Neural cell (in vitro differentiated cells): ENCODE results near the gene TSPAN14. TPM values are rescaled to one million over a fixed set of nuclear protein-coding genes. Genes with fewer than 3 reads are reported as not detected.

Experiments used
- H2AFZ ChIP-seq: fragments of 200-600, 300-800 bp; sonication (generic), shearing (Covaris generic); 2 replicates; pipeline ENCODE4 v1.6.0; 2014; ENCODE audit warnings: low read depth, mild to moderate bottlenecking, antibody characterized with exemption, low read length, moderate library complexity
- H3F3A ChIP-seq: fragments of 200-600 bp; shearing (Covaris generic); 2 replicates; pipeline ENCODE4 v1.6.1; 2016; ENCODE audit warnings: mild to moderate bottlenecking, moderate library complexity, mixed read lengths, antibody characterized with exemption, low read length; ENCODE audit not compliant: insufficient read depth, poor library complexity, severe bottlenecking
- H3K27ac ChIP-seq: fragments of 200-600, 300-800 bp; sonication (generic), shearing (Covaris generic); 2 replicates; pipeline ENCODE4 v1.5.1; 2014; ENCODE audit warnings: mild to moderate bottlenecking, low read length, moderate library complexity
- H3K27me3 ChIP-seq: fragments of 300-800, 200-600 bp; sonication (generic), shearing (Covaris generic); 2 replicates; pipeline ENCODE4 v1.6.0; 2014; ENCODE audit warnings: mild to moderate bottlenecking, low read depth, low read length, moderate library complexity; ENCODE audit not compliant: insufficient read depth
- H3K36me3 ChIP-seq: fragments of 300-800, 200-600 bp; sonication (generic), shearing (Covaris generic); 2 replicates; pipeline ENCODE4 v1.5.1; 2014; ENCODE audit warnings: mild to moderate bottlenecking, antibody characterized with exemption, low read length, moderate library complexity; ENCODE audit not compliant: insufficient read depth
- H3K4me2 ChIP-seq: fragments of 300-800, 200-600 bp; sonication (generic), shearing (Covaris generic); 2 replicates; pipeline ENCODE4 v1.6.0; 2014; ENCODE audit warnings: mild to moderate bottlenecking, low read length
- H3K4me3 ChIP-seq: fragments of 300-800, 200-600 bp; sonication (generic), shearing (Covaris generic); 2 replicates; pipeline ENCODE4 v1.5.1; 2014; ENCODE audit warnings: mild to moderate bottlenecking, low read length, moderate library complexity
- H3K79me2 ChIP-seq: fragments of 200-600 bp; shearing (Covaris generic); replicated peaks from 2 replicates; pipeline ENCODE4 v1.6.0; 2014; ENCODE audit warnings: mild to moderate bottlenecking, low read length, moderate library complexity; ENCODE audit not compliant: insufficient read depth
- H3K9ac ChIP-seq: fragments of 300-800, 200-600 bp; sonication (generic), shearing (Covaris generic); 2 replicates; pipeline ENCODE4 v1.6.1; 2016; ENCODE audit warnings: mild to moderate bottlenecking, low read length, mixed read lengths
- H3K9me2 ChIP-seq: fragments of 200-600 bp; shearing (Covaris generic); 2 replicates; pipeline ENCODE4 v1.6.1; 2016; ENCODE audit warnings: mild to moderate bottlenecking, low read length, mixed read lengths; ENCODE audit not compliant: insufficient read depth
- H3K9me3 ChIP-seq: fragments of 200-600, 300-800 bp; sonication (generic), shearing (Covaris generic); 2 replicates; pipeline ENCODE4 v1.6.1; 2016; ENCODE audit warnings: mild to moderate bottlenecking, mixed run types, low read length, moderate library complexity, mixed read lengths
- H4K20me1 ChIP-seq: fragments of 200-600 bp; shearing (Covaris generic); 2 replicates; pipeline ENCODE4 v1.6.1; 2016; ENCODE audit warnings: mild to moderate bottlenecking, mixed run types; ENCODE audit not compliant: insufficient read depth
- EP300 ChIP-seq: fragments of 450-650 bp; conservative IDR thresholded peaks from 2 replicates; pipeline ENCODE4 v1.6.1; 2014; ENCODE audit warnings: antibody characterized with exemption, mild to moderate bottlenecking, moderate library complexity; ENCODE audit not compliant: poor library complexity, severe bottlenecking
- EZH2 ChIP-seq: fragments of 200-600, 300-800 bp; shearing (Covaris generic), sonication (generic); IDR thresholded peaks from 2 replicates; pipeline ENCODE4 v1.6.1; 2014; ENCODE audit warnings: antibody characterized with exemption, low read length, borderline replicate concordance, mild to moderate bottlenecking; ENCODE audit not compliant: insufficient read depth, poor library complexity, severe bottlenecking
- MXI1 ChIP-seq: fragments of 450-650 bp; conservative IDR thresholded peaks from 2 replicates; pipeline ENCODE4 v1.6.1; 2014; ENCODE audit warnings: antibody characterized with exemption, mild to moderate bottlenecking; ENCODE audit not compliant: poor library complexity, severe bottlenecking
- POLR2AphosphoS5 ChIP-seq: IDR thresholded peaks from 2 replicates; pipeline ENCODE4 v1.6.1; 2012
- RAD21 ChIP-seq: fragments of 450-650 bp; conservative IDR thresholded peaks from 2 replicates; pipeline ENCODE4 v1.6.1; 2014; ENCODE audit warnings: antibody characterized with exemption, mild to moderate bottlenecking, moderate library complexity
- SMC3 ChIP-seq: fragments of 450-650 bp; conservative IDR thresholded peaks from 2 replicates; pipeline ENCODE4 v1.6.1; 2014; ENCODE audit warnings: antibody characterized with exemption, mild to moderate bottlenecking, moderate library complexity; ENCODE audit not compliant: poor library complexity
- TAF1 ChIP-seq: IDR thresholded peaks from 2 replicates; pipeline ENCODE4 v1.6.1; 2012; ENCODE audit warnings: low read depth
- polyA plus RNA-seq: library from polyadenylated mRNA; depleted of rRNA; stranded (reverse); fragments of >200 nt; gene quantifications from 2 replicates; pipeline ENCODE4 v1.2.3, GENCODE V29; 2014
- TF ChIP-seq, protein P1 (sequence below): IDR thresholded peaks from 2 replicates; pipeline ENCODE4 v1.6.1; 2012; ENCODE audit warnings: borderline replicate concordance
- TF ChIP-seq, protein P2 (sequence below): fragments of 450-650 bp; IDR thresholded peaks from 2 replicates; pipeline ENCODE4 v1.5.1; 2014; ENCODE audit warnings: antibody characterized with exemption, mild to moderate bottlenecking, moderate library complexity; ENCODE audit not compliant: poor library complexity, severe bottlenecking

Gene TSPAN14
- polyA plus RNA-seq, 1 donor from 2014 or later, result 26.3 TPM

- no peak overlapping the region for H3K27ac ChIP-seq
- H3K27me3 ChIP-seq, result no peaks in the 10 kb centered on the region
- H3K4me2 ChIP-seq, result no peak overlapping the region
- H3K9me2 ChIP-seq, result no peaks in the 10 kb centered on the region
- H3K9ac ChIP-seq, result no peak overlapping the region
- no peaks in the 10 kb centered on the region for H3F3A ChIP-seq
- TF ChIP-seq, protein P1, sequence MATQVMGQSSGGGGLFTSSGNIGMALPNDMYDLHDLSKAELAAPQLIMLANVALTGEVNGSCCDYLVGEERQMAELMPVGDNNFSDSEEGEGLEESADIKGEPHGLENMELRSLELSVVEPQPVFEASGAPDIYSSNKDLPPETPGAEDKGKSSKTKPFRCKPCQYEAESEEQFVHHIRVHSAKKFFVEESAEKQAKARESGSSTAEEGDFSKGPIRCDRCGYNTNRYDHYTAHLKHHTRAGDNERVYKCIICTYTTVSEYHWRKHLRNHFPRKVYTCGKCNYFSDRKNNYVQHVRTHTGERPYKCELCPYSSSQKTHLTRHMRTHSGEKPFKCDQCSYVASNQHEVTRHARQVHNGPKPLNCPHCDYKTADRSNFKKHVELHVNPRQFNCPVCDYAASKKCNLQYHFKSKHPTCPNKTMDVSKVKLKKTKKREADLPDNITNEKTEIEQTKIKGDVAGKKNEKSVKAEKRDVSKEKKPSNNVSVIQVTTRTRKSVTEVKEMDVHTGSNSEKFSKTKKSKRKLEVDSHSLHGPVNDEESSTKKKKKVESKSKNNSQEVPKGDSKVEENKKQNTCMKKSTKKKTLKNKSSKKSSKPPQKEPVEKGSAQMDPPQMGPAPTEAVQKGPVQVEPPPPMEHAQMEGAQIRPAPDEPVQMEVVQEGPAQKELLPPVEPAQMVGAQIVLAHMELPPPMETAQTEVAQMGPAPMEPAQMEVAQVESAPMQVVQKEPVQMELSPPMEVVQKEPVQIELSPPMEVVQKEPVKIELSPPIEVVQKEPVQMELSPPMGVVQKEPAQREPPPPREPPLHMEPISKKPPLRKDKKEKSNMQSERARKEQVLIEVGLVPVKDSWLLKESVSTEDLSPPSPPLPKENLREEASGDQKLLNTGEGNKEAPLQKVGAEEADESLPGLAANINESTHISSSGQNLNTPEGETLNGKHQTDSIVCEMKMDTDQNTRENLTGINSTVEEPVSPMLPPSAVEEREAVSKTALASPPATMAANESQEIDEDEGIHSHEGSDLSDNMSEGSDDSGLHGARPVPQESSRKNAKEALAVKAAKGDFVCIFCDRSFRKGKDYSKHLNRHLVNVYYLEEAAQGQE, result no peak
- TF ChIP-seq POLR2AphosphoS5, result no peak
- TF ChIP-seq MXI1, result no peak
- TF ChIP-seq EZH2, result no peak
- TF ChIP-seq, protein P2, sequence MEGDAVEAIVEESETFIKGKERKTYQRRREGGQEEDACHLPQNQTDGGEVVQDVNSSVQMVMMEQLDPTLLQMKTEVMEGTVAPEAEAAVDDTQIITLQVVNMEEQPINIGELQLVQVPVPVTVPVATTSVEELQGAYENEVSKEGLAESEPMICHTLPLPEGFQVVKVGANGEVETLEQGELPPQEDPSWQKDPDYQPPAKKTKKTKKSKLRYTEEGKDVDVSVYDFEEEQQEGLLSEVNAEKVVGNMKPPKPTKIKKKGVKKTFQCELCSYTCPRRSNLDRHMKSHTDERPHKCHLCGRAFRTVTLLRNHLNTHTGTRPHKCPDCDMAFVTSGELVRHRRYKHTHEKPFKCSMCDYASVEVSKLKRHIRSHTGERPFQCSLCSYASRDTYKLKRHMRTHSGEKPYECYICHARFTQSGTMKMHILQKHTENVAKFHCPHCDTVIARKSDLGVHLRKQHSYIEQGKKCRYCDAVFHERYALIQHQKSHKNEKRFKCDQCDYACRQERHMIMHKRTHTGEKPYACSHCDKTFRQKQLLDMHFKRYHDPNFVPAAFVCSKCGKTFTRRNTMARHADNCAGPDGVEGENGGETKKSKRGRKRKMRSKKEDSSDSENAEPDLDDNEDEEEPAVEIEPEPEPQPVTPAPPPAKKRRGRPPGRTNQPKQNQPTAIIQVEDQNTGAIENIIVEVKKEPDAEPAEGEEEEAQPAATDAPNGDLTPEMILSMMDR, result no peak
- no peak for TF ChIP-seq TAF1
- TF ChIP-seq EP300, result no peak
- TF ChIP-seq SMC3, result no peak
- TF ChIP-seq RAD21, result no peak
- H3K36me3 ChIP-seq, result peaks cover 12% of the 10 kb centered on the region
- no peaks in the 10 kb centered on the region for H3K79me2 ChIP-seq
- H3K9me3 ChIP-seq, result no peaks in the 10 kb centered on the region
- no peak overlapping the region for H2AFZ ChIP-seq
- no peaks in the 10 kb centered on the region for H4K20me1 ChIP-seq
- no peak overlapping the region for H3K4me3 ChIP-seq
These were observed 63.5 kb downstream of the TSPAN14 start for GRCh38 chr10:80517416-80518142.

GRCh38 chr10:80518143-80518806, 64.2 kb downstream of the TSPAN14 start:
- no peaks in the 10 kb centered on the region for H3K27me3 ChIP-seq

More at GRCh38 chr10:80518143-80518806, 64.2 kb downstream of the TSPAN14 start:
- Histone ChIP-seq H2AFZ (no peak overlapping the region), H3K36me3 (peaks cover 14% of the 10 kb centered on the region), H3K4me3 (no peak overlapping the region), H3F3A (no peaks in the 10 kb centered on the region), H3K27ac (no peak overlapping the region), H3K9me2 (no peaks in the 10 kb centered on the region), H4K20me1 (no peaks in the 10 kb centered on the region), H3K4me2 (no peak overlapping the region), H3K9ac (no peak overlapping the region), H3K79me2 (no peaks in the 10 kb centered on the region), H3K9me3 (no peaks in the 10 kb centered on the region)
- TF ChIP-seq EP300 (no peak), RAD21 (no peak)
- TF ChIP-seq, protein P2, result no peak
